Pons (tissue), 1 donor: Measurements from ENCODE around the gene ALDH7A1.
"Not testable (repeated sequence)": the region's sequence is repeated elsewhere in the genome, so short reads cannot be mapped to it uniquely, and the experiment has no call there.

Source experiments
- DNase-seq: peaks from one replicate; pipeline ENCODE4 v3.0.0-alpha.2; 2016; ENCODE audit warnings: low spot score

Gene ALDH7A1

GRCh38 chr5:126595486-126596083, 566 bp upstream of the ALDH7A1 start:
- no peak for DNase-seq

GRCh38 chr5:126591549-126591948, 3.5 kb downstream of the ALDH7A1 start:
- DNase-seq, result no peak

GRCh38 chr5:126589536-126590297, 5.3 kb downstream of the ALDH7A1 start:
- DNase-seq, result no peak

- DNase-seq, result no peak
Observed at GRCh38 chr5:126587551-126588390, 7.2 kb downstream of the ALDH7A1 start.

DNA sequence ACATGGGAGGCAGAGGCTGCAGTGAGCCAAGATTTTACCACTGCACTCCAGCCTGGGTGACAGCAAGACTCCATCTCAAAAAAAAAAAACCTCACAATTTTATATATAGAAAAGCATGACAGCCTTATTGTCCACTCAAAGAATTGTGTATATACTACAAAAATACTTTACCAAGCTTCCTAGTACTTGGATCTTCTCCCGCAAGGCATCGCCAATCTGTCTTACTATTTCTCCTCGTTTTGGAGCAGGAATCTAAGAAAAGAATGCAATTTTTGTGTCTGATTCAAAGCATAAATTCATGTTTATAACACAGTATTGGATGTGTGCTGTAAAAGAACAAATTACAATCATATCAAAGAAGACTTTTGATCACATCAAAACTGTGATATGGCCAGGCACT, 11.3 kb downstream of the ALDH7A1 start:
- DNase-seq, result no peak

DNA sequence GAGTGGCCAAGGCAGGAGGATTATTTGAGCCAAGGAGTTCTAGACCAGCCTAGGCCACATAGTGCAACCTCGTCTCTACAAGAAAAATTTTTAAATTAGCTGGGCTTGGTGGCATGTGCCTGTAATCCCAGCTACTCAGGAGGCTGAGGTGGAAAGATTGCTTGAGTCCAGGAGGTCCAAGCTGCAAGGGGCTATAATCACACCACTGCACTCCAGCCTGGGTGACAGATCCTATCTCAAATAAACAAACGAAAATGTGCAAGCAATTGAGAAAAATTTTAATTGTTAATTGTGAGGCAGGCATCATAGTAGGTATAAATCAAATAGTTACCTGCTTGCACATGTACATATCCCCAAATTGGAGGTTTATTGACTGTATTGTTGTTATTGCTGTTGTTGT, 15.3 kb downstream of the ALDH7A1 start:
- DNase-seq, result no peak

- no peak for DNase-seq
Observed at GRCh38 chr5:126577415-126577814, 17.6 kb downstream of the ALDH7A1 start.

GRCh38 chr5:126576974-126577373, 18.0 kb downstream of the ALDH7A1 start:
- no peak for DNase-seq

DNA sequence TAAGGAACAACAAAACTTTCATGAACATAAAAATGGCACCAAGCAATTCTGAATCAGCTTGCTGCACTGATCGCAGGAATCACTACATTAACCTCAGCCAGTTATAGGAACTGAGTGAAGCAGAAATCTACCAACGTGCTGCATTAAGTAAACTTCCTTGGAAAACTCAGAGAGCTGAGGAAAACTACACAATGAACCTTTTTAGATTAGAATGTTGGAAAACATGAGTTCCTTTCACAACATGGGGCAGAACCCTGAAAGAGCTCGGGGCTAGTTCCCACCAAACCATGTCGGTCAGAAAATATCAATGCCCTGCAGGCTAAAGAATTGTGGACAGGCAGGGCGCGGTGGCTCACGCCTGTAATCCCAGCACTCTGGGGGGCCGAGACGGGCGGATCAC, 19.4 kb downstream of the ALDH7A1 start:
- DNase-seq, result no peak

GRCh38 chr5:126568206-126568755, 26.7 kb downstream of the ALDH7A1 start:
- no peak for DNase-seq

DNA sequence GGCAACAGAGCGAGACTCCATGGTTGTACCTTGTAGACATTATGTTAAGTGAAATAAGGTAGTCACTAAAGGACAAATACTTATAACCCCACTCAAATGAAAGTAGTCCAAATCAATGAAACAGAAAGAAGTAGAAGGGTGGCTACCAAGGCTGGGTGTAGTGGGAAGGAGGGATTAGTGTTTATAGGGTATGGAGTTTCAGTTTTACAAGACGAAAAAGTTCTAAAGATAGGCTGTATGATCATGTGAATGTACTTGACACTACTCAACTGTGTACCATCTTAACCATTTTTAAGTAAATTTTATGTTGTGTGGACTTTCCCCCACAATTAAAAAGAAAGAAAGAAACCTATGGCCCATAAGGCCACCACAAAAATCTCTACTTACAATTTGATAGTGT, 32.2 kb downstream of the ALDH7A1 start:
- no peak for DNase-seq

DNA sequence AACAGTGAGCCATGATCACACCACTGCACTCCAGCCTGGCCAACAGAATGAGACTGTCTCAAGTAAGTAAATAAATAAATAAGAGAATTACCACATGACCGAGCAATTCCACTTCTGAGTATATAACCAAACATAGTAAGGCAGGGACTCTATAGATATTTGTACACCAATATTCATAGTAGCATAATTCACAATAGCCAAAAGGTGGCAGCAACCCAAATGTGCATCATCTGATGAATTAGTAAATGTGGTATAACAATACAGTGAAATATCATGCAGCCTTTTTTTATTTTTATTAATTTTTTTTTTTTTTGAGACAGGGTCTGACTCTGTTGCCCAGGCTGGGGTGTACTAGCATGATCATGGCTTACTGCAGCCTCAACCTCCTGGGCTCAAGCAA, 33.1 kb downstream of the ALDH7A1 start:
- no peak for DNase-seq

- DNase-seq, result not testable (repeated sequence)
Observed at GRCh38 chr5:126555101-126555500, 39.9 kb downstream of the ALDH7A1 start.

DNA sequence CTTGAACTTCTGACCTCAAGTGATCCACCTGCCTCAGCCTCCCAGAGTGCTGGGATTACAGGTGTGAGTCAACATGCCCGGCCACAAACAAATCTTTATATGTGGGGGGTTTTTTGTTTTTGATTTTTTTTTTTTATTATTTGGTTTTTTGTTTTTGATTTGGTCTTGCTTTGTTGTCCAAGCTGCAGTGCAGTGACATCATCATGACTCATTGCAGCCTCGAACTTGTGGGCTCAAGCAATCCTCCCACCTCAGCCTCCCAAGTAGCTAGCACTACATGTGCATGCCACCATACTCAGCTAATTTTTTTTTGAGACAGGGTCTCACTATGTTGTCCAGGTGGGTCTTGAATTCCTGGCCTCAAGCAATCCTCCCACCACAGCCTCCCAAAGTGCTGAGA, 42.4 kb downstream of the ALDH7A1 start:
- DNase-seq, result no peak

GRCh38 chr5:126544087-126544740, 50.8 kb downstream of the ALDH7A1 start:
- no peak for DNase-seq

- no peak for DNase-seq
Observed at GRCh38 chr5:126543660-126544059, 51.4 kb downstream of the ALDH7A1 start.

DNA sequence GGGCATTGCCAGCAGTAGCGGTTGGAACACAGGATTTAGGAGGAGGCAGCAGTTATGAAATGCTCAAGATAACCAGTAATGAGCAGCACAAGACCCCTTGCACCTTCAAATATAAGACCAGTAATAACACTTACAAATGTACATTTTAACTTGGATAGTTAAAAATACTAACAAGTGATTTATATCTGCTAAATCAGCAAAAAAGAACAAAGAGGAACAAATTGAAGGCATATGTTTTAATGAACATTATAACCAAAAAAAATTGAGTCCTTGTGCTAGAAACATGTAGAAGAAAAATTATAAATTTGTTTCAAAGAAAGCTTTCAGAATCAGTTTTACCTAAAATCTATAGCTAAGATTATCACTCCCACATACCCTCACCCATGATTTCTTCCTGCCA, 52.0 kb downstream of the ALDH7A1 start:
- no peak for DNase-seq

GRCh38 chr5:126542441-126542840, 52.6 kb downstream of the ALDH7A1 start:
- DNase-seq, result no peak

- no peak for DNase-seq
Observed at GRCh38 chr5:126540631-126541030, 54.4 kb downstream of the ALDH7A1 start.

DNA sequence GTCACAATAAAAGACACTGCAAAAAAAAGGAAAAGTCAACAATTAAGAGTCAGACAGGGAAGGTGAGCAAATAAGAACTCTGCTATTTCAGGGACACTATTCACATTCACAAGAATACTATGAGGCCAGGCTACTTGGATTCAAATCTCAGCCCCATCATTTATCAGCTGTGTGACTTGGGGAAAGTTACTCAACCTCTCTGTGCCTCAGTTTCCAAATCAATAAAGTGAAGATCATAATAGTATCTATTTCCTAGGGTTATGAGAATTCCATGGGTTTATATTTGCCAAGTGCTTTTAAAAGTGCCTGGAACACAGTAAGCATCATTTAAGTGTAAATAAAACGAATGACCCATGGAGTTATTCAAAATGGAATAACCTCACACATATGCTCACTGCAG, 56.4 kb downstream of the ALDH7A1 start:
- DNase-seq, result no peak

DNA sequence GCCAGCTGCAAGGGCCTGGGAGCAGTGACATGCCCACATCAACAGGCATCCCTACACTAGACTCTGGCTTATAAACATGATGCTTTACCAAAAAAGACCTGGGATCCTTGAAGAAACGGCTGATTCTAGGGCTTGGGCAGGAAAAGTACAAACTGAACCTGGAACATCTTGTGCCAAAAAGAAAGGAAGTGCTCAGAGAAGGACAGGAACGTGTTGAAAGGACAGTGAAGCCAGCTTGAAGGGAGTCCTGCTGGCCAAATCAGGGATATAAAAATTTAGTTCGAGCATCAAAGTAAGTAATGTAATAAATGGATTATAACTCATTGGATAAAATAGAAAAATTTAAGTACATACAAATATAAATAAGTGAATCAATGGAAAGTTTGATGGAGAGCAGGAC, 58.1 kb downstream of the ALDH7A1 start:
- no peak for DNase-seq

DNA sequence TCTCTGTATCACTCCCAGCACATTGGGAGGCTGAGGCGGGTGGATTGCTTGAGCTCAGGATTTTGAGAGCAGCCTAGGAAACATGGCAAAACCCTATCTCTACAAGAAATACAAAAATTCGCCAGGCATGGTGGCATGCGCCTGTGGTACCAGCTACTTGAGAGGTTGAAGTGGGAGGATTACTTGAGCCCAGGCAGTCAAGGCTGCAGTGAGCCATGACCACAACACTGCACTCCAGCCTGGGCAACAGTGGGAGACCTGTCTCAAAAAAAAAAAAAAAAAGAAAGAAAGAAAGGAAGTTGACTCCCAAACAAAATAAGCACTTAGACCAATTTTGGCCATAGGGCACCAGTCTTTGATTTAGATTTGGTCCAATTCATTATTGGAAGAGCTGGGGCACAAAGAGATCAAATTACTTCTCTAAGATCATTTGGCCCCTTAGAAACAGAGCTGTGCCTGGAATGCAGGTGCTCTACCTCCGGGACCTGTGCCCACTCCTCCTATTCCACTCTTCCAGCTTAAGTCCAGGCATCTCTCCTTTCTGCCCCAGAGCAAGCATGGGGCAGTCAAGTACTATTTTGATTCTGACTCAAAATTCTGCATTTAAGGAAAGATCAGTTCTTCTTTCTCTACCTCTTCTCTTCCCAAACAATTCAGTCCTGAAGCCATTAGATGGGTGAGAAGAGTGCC, 59.0 kb downstream of the ALDH7A1 start:
- DNase-seq, result no peak
